Stimulated activated CD4-positive, alpha-beta T cell treated with anti-CD3 and anti-CD28 coated beads, Interleukin-12 subunit alpha, Interleukin-12 subunit beta, amount 100 ng/mL, for 48 hours (primary cell): ENCODE results near the gene TMBIM6.

Source experiments
- DNase-seq, 3 donors: peaks; one replicate each; pipeline ENCODE4 v3.0.0-alpha.2; 2020; ENCODE audit warnings: low read depth in 2 of 3, low spot score in 1 of 3

The TMBIM6 gene

GRCh38 chr12:49796155-49796554 is 54.8 kb downstream of the TMBIM6 start:
- DNase-seq = no peak

GRCh38 chr12:49796606-49797448 is 55.5 kb downstream of the TMBIM6 start:
- no peak for DNase-seq

- no peak for DNase-seq
These were observed 56.1 kb downstream of the TMBIM6 start for GRCh38 chr12:49797449-49797776.

- DNase-seq = no peak
These were observed 56.9 kb downstream of the TMBIM6 start for GRCh38 chr12:49798248-49798647.

GRCh38 chr12:49798934-49799333 is 57.6 kb downstream of the TMBIM6 start:
- no peak for DNase-seq

- no peak for DNase-seq
These were observed 59.2 kb downstream of the TMBIM6 start for GRCh38 chr12:49800421-49801140.

- DNase-seq = no peak
These were observed 60.0 kb downstream of the TMBIM6 start for GRCh38 chr12:49801141-49802063.

GRCh38 chr12:49803693-49804450 is 62.5 kb downstream of the TMBIM6 start:
- DNase-seq = no peak

GRCh38 chr12:49804821-49805220 is 63.5 kb downstream of the TMBIM6 start:
- no peak for DNase-seq

GRCh38 chr12:49805409-49805808 is 64.1 kb downstream of the TMBIM6 start:
- DNase-seq = no peak

- no peak for DNase-seq
These were observed 65.0 kb downstream of the TMBIM6 start for GRCh38 chr12:49806321-49806813.

- no peak for DNase-seq
These were observed 65.5 kb downstream of the TMBIM6 start for GRCh38 chr12:49806877-49807276.

- no peak for DNase-seq
These were observed 66.7 kb downstream of the TMBIM6 start for GRCh38 chr12:49807991-49808580.

GRCh38 chr12:49808686-49809380 is 67.5 kb downstream of the TMBIM6 start:
- DNase-seq = no peak

- DNase-seq = no peak
These were observed 68.1 kb downstream of the TMBIM6 start for GRCh38 chr12:49809381-49809905.

GRCh38 chr12:49809906-49810389 is 68.6 kb downstream of the TMBIM6 start:
- DNase-seq = no peak

GRCh38 chr12:49811136-49811535 is 69.8 kb downstream of the TMBIM6 start:
- DNase-seq = no peak

GRCh38 chr12:49811961-49812401 is 70.6 kb downstream of the TMBIM6 start:
- DNase-seq = no peak

GRCh38 chr12:49813131-49813530 is 71.8 kb downstream of the TMBIM6 start:
- DNase-seq = no peak
